HG02588 (cell line): ENCODE data around the gene ANKMY2.
"Not testable (repeated sequence)": the region's sequence is repeated elsewhere in the genome, so short reads cannot be mapped to it uniquely, and the experiment has no call there.

ENCODE experiments used
- ATAC-seq: cut with Tn5 transposase; IDR thresholded peaks from one replicate; pipeline ENCODE4 v1.9.1; 2021; ENCODE audit warnings: mild to moderate bottlenecking, moderate library complexity; ENCODE audit not compliant: unreplicated experiment

Gene ANKMY2

DNA sequence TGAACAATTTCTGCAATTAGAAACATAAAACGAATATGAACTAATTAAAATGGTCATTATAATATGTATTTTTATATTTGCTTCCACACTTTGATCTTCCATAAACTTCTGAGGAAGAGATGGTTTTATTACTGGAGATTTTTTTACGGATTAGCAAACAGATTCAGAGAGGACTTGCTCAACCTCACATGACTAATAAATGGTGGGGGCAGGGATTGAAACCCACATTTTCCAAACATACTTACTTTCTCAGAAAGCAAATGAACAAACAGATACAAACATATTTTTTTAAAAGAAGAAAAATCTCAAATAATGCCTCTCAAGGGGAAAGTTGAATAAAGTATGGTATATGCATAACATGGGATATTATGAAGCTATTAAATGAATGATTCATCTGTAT lies 18.3 kb downstream of the ANKMY2 start:
- ATAC-seq: no peak

DNA sequence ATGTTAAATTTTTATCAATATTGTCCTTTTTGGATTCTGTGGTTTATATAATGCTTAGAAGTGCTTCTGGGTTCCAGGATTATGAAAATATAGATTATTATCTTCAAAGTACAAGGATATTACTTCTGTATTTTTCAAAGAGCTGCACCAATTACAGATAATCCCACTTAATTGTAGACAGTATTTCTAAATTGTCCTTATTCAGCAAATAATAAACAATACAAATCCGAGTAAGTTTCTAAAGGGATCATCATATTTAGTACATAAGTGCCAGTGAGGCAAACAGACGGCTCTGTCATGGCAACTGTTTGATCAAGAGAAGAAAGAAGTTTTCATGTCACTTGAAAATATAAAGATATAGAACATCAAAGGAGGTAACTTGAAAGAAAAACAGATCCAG lies 19.2 kb downstream of the ANKMY2 start:
- ATAC-seq: no peak

DNA sequence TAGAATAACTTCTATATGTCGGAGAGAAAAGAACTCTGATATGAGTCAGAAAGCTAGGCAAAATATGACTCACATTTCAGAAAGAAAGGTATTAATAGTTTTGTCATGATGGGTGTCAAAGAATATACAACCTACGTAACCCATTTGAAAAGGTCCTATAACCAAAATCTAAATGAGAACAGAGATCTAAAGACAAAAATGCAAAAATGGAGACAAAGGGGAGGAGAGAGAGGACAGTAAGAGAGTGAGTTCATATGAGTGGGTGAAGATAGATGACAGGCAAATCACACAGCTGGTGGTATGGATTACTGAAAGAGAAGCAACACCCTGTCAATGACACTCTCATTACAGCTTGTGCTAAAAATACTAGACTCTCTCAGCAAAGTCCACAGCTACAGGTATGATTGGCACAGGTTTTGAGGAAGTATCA lies 25.6 kb downstream of the ANKMY2 start:
- ATAC-seq: peak; percentile 93

DNA sequence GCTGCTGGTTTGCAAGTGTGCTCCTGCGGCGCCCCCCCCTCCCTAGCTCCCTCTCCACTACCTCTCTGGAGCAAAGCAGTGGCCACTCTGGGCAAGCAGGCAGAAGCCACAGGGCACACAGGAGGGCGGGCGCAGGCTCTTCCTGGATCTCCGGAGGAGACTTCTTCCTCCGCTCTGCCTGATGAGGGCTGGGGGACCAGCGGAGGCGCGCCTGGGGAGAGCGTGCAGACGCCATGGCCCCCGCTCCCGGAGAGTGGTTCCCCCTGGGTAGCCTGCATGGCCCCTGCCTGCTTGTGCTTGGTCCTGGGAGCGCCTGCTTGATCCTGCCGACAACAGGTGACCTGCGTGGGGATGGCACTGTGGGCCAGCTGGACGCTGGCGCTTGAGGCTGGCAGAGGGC lies 29.0 kb downstream of the ANKMY2 start:
- ATAC-seq: no peak

DNA sequence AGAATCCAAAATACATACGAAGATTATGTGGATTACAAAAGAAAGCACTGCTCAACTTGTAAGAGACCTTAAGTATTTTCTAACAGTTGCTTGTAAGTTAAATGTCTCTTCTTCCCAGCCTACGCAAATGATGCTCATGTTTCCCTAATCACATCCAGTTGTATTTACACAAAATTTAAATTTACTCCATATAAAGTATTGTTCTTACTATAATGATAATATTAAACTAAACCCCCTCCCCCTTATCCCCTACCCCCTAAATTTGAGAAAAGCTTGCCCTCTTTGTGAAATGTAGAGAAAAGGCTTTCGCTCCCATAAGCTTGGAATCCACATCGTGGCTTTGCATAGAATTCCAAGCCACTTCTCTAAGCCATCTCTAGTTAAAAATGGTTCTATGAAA lies 29.4 kb downstream of the ANKMY2 start:
- ATAC-seq: no peak

DNA sequence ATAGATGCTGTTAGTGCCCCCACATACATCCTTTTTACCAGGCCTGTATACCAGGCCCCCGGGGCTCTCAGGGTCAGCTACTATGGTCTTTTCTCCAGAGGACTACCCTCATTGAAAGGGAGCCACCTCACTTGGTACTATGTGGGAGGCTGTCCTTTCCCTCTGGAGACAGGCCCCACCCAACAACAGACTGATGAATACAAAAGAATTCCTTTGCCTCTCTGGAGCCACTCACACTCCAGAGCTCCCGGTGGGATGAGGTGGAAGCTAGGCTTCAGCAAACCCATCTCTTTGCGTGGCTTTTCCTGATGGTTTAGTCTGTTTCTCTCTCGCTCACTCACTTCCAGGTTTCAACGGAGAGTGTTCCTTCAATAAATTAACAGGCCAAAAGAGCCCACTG lies 30.3 kb downstream of the ANKMY2 start:
- ATAC-seq: no peak

DNA sequence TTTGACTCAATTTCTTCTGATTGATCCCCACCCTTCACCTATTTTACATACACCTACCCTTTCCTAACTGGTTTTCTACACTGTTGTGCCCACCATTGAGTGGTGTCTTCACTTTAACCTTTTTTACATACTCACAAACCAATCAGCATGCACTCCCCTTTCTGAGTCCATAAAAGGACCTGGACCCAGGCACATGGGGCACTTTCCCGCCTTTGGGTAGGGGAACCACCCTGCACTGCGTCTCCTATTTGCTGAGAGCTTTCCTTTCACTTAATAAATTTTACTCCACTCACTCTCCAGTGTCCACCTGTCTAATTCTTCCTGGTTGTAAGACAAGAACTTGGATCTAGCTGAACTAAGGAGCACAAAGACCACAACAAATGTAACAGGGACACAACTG lies 33.8 kb downstream of the ANKMY2 start:
- no peak for ATAC-seq

DNA sequence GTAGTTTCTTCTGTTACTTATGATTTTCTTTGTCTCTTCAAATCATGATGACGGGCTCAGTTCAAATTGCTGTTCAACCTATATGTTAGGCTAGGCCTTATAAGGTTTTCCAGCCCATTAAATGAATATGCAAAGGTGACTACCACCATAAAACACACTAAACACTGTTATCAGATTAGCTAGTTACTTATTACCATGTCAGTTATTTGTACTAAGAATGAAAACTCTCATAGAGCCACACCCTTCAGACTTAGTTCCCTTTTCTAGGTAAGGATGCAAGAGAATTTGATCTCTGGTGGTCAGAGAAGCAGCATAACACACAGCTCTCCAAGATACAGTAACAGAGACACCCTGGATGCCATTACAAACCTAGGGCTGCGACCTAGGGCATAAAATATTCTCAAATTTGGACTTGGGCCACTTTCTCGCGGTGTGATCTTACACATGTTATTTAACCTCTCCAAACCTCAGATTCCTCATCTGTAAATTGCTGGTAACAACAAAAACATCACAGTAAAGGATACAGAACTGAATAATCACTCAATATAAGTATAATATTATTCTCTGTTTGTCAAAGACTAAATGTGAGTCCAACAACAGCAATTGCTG lies 35.6 kb downstream of the ANKMY2 start:
- peak; percentile 81 for ATAC-seq

DNA sequence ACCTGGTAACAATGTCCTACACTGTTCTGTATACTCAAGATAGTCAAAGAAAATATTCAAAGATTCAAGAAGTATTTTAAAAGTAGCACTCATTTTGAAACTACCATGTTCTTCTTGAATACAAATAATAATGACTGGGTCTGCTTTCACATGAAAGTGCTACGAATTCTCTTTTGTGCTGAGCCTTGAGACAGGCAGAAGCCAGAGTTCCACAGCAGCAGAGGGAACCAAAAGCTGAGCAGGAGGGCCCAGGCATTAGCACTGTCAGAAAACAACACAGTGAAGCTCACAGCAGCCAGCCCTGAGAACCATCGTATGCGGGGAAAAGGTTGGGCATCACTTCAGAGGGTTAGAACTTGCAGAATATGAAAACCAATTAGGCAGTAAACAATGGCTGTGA lies 38.9 kb downstream of the ANKMY2 start:
- no peak for ATAC-seq

DNA sequence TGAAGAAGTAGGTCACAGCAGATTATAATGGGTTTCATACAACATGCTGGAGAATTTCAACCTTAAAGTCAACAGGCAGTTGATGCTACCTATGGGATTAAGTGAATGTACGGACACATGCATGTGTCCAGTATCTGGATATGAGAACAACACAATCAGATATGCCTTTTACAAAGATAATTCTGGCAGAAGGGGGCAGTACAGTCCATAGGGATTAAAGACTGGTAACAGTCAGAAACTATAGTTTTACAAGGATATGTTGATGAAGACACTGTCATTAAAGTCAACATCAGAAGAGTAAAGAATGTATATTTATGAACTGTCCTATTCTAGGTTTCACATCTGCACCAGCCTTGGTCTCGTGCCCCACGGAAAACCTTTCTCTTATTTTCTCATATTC lies 41.5 kb downstream of the ANKMY2 start:
- ATAC-seq: no peak

DNA sequence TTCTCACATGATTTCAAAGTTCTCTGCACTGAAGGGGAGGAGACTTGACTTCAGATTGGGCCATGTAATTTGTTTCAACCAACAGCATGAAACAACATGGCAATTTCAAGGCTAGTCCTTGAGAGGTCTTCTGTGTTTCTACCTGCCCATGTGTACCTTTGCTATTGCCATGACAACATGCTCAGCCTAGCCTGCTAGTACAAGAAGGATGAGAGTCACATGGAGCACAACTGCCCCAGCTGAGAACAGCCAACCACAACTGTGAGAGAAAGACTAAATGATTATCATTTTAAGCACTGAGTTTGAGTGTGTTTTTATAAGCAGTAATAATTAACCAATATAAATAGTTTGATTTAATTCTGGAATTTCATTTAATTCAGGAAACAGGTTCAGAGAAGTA lies 41.9 kb downstream of the ANKMY2 start:
- no peak for ATAC-seq

DNA sequence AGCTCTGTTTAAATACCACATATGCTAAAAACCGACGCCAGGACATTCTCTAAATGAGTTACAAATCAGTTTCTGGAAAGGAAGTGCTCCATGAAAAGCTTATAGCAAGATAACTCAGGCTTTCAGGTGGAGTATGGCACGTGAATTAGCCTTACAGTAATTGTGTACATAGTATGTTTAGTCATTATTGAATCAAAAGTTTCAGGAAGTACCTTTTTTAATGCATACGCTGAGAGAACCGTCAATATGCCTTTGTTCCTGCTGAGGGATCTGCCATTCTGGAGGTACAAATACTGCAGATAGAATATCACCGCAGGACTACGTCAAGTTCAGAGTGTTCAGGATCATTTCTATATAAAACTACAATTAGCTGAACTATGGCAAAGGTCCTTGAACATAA lies 45.7 kb downstream of the ANKMY2 start:
- no peak for ATAC-seq

DNA sequence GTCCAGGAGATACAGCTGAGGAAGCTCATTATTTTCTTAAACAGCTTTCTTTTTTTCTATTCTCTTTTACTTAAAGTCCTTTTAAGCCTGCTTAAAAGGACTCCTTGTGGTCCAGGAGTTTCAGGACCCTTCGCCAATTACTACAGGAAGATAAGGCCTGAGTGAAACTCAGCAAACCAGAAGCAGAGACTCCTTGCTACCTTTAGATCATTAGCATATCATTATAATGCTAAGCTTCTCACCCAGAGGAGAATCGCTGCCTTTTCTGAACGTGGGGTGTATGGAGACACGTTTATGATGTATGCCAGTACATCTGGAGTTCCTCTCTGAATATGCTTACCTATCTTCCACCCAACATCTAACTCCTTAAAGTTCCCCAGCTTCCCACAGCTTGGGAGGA lies 47.5 kb downstream of the ANKMY2 start:
- no peak for ATAC-seq

DNA sequence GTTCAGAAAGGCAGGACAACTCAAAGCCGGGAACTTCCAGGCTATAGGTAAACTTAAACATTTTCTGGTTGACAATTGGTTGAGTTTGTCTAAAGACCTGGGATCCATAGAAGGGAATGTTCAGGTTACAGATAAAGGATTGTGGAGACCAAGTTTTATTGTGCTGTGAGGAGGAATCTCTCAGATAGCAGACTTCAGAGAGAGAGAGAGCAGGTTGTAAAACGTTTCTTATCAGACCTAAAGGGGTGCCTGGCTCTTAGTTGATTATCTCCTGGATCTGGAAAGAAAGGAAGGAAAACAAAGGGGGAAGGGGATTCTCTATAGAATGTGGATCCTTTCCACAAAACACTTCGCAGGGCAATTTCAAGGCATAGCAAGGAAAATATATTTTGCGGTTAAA lies 50.0 kb downstream of the ANKMY2 start:
- ATAC-seq: not testable (repeated sequence)

DNA sequence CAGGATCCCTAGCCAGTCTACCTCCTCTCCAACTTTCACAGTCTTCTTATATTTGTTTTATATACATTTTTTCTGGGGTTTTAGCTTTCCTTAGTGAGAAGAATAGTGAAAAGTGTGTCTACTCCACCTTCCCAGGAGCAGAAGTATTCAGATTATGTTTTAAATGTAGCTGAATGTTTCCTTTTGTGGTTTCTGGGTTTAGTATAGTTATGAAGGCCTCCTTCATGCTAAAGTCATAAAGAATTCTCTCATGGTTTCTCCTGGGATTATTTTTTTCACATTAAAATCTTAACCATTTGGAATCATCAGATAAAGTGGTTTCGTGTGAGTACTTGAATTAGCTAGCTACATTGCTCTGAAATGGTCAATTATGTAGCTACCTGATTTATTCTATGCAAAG lies 50.9 kb downstream of the ANKMY2 start:
- ATAC-seq: no peak

DNA sequence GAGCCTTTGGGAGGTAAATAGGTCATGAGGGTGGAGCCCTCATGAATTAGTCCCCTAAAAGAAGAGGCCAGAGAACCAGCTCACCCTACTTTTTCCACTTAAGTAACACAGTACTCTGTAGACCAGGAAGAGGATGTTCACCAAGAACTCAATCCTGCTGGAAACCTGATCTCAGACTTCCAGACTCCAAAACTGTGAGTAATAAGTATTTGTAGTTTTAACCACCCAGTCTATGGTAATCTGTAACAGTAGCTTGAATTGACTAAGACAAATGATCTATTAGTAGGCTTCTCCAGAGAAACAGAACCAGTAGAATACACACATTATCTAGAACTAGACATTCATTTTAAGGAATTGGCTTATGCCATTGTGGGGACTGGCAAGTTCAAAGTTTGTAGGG lies 51.5 kb downstream of the ANKMY2 start:
- no peak for ATAC-seq

DNA sequence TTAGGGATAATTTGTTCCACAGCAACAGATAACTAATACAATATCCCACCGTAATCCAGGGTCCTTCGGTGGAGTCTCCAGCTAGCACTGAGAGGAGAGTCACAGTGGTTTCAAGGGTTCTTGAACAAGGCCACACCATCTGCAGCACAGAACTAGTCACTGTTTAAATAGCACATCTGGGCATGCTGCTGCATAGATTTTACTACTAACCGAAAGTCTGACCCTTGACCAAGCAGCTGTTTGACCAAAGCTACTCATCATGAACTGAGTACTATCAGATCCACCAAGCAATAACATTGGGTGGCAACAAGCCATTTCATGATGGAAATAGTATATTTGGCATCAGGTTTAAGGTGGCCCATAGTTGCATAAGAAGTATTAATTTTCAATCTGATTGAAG lies 53.2 kb downstream of the ANKMY2 start:
- no peak for ATAC-seq

DNA sequence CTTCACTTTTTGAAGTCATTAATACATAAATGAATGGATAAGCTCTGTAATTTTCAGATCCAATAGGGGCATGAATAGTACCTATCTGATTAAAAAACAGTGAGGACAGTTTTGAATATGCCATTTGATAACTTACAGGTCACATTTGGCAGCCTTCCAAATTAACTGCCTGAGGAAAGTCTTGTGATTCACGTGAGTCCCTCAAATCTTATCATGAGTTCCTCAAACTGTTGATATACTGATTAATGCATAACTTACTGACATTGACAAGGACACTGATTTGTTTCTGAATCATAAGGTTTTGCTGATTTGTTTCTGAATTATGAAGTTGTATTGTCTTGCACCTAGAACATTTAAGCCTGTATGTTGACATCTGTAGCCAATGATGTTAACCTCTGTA lies 55.1 kb downstream of the ANKMY2 start:
- no peak for ATAC-seq

DNA sequence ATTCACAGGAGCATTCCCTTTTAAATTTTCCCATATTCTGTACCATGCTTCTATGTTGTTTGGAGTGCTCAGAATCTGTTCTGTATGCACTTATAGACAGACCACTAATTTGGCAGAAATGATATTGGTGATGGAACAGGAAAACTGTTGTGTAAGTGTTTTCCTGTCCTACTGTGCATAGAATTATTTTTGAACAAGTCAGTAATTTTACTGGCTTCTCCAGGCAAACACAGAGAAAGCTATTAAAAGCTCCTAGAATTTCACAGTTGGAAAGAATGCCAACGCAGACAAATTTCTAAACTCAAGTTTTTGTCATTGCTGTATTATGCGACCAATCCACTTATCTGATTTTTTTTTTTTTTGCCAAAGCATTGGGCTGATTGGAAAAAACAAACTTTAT lies 55.7 kb downstream of the ANKMY2 start:
- ATAC-seq: no peak

DNA sequence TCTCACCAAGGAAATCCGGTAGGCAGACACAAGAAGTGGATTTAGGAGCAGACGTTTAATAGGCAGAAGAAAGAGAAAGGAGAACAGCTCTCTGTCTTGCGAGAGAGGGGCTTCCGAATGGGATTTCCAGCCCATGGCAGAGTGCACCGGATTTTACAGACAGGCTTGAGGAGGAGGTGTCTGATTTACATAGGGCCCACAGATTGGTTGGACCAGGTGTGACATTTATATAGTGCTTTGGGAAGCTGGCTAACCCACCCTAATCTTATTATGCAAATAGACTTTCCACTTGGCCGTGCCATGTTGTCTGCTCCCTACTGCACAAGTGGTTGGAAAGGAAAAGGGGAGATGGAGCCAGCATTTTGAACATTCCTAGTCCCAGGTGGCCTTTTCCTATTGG lies 57.8 kb downstream of the ANKMY2 start:
- ATAC-seq: no peak

DNA sequence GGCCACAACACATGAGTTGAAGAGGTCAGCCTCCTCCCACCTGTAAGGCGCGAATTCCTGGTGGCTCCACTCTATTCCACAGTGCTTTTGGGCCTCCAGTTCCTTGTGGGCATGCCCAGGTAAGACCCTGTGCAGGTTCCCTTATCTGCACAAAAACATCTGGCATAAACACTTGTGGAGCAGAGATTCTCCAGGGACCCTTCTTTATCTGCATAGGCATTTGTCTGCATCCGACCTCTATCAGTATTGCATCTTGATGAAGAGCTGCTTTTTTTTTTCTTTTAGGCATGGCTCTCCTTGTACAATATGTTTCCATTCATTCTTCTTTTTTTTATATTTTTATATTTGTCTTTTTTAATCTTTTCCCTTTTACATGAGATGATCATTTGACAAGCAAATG lies 58.4 kb downstream of the ANKMY2 start:
- ATAC-seq: no peak

DNA sequence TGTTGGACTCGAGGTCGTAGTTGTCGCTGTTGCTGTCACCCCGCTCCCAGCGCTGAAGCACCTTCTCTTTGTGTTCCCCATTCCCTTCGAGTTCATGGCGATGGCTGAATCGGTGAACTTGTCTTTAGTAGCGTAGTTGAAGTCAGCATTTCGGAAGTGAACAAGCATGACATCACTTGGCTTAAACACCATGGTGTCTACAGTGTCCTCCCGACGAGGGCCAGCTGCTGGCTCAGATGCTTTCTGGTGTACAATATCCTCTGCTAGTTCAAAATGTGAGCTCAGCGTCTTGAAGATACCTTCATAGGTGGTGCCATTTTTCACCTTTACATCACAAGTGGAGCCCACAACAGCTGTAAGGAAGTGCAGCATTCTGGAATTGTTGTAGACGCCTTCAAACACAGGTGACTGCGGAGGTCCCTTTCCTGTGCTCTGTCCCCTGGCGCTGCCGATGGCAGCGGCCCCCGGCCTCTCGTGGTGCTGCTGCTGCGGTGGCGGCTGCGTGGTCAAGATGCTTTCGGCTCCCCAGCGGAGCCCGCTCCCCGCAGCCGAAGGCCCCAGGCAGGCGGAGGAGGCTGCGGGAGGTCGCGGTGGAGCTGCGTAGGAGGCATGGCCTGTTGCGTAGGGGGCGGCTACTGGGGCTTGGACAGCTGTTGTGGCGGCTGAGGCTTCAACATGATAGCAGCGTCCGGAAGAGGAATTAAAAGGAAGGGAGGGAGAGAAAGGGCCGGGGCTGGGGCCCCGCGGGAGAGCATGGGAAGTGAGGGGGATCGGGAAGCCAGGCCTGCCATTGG lies 59.3 kb downstream of the ANKMY2 start:
- ATAC-seq: no peak

DNA sequence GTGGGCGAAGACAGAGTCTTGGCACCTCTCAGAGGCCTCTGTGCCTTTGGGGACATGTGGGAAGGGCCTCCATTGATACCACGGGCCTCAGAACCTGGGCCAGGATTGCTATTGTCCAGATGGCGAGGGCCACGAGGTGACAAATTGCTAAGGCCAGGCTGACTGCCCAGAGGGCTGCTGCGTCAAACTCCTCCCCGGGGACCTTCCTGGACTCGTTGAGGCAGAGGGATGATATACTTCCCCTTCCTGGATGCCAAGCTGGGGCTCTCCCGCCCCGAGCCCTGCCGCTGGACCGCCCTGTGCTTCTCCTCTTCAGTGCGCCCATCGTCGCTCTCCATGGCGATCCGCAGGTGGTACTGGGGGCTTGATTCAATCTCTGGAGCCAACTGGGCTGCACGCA lies 60.0 kb downstream of the ANKMY2 start:
- no peak for ATAC-seq
